ENCODE measurements around the gene ECE2.
"Not testable (repeated sequence)": the region's sequence is repeated elsewhere in the genome, so short reads cannot be mapped to it uniquely, and the experiment has no call there.

DNA sequence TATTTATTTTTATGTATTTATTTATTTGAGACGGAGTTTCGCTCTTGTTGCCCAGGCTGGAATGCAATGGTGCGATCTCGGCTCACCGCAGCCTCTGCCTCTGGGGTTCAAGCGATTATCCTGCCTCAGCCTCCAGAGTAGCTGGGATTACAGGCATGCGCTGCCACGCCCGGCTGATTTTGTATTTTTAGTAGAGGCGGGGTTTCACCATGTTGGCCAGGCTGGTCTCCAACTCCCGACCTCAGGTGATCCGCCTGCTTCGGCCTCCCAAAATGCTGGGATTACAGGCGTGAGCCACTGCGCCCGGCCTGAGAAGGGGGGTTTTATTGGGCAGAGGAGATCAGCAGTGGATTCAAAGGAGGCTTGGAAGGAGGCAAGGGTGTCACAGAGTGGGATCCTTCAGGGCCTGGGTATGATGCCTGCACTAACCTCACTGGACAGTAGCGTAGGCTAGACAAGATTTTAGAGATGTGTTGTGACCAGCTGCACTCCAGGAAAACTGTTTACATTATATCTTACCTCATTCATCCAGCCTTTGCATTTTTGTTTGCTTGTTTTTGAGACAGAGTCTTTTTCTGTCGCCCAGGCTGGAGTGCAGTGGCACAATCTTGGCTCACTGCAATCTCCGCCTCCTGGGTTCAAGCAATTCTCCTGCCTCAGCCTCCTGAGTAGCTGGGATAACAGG is 63.8 kb downstream of the ECE2 start:
- not testable (repeated sequence) for TF ChIP-seq TAF1 (IDR thresholded peaks at IDR 0.05; ENCODE audit: low read depth); EZH2 (IDR thresholded peaks at IDR 0.05; ENCODE audit: borderline replicate concordance, insufficient read depth, low read length, poor library complexity, severe bottlenecking); MXI1 (conservative IDR thresholded peaks at IDR 0.05; ENCODE audit: poor library complexity, severe bottlenecking); EP300 (conservative IDR thresholded peaks at IDR 0.05; ENCODE audit: poor library complexity, severe bottlenecking)
- TF ChIP-seq, protein P1, sequence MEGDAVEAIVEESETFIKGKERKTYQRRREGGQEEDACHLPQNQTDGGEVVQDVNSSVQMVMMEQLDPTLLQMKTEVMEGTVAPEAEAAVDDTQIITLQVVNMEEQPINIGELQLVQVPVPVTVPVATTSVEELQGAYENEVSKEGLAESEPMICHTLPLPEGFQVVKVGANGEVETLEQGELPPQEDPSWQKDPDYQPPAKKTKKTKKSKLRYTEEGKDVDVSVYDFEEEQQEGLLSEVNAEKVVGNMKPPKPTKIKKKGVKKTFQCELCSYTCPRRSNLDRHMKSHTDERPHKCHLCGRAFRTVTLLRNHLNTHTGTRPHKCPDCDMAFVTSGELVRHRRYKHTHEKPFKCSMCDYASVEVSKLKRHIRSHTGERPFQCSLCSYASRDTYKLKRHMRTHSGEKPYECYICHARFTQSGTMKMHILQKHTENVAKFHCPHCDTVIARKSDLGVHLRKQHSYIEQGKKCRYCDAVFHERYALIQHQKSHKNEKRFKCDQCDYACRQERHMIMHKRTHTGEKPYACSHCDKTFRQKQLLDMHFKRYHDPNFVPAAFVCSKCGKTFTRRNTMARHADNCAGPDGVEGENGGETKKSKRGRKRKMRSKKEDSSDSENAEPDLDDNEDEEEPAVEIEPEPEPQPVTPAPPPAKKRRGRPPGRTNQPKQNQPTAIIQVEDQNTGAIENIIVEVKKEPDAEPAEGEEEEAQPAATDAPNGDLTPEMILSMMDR (IDR thresholded peaks at IDR 0.05; ENCODE audit: poor library complexity, severe bottlenecking), result not testable (repeated sequence)
- TF ChIP-seq, protein P2, sequence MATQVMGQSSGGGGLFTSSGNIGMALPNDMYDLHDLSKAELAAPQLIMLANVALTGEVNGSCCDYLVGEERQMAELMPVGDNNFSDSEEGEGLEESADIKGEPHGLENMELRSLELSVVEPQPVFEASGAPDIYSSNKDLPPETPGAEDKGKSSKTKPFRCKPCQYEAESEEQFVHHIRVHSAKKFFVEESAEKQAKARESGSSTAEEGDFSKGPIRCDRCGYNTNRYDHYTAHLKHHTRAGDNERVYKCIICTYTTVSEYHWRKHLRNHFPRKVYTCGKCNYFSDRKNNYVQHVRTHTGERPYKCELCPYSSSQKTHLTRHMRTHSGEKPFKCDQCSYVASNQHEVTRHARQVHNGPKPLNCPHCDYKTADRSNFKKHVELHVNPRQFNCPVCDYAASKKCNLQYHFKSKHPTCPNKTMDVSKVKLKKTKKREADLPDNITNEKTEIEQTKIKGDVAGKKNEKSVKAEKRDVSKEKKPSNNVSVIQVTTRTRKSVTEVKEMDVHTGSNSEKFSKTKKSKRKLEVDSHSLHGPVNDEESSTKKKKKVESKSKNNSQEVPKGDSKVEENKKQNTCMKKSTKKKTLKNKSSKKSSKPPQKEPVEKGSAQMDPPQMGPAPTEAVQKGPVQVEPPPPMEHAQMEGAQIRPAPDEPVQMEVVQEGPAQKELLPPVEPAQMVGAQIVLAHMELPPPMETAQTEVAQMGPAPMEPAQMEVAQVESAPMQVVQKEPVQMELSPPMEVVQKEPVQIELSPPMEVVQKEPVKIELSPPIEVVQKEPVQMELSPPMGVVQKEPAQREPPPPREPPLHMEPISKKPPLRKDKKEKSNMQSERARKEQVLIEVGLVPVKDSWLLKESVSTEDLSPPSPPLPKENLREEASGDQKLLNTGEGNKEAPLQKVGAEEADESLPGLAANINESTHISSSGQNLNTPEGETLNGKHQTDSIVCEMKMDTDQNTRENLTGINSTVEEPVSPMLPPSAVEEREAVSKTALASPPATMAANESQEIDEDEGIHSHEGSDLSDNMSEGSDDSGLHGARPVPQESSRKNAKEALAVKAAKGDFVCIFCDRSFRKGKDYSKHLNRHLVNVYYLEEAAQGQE (IDR thresholded peaks at IDR 0.05; ENCODE audit: borderline replicate concordance), result not testable (repeated sequence)
